ENCODE data around the gene NLRP7.

GRCh38 chr19:54882758-54883157, 64.6 kb downstream of the NLRP7 start:
- no peak for TF ChIP-seq EZH2 (IDR thresholded peaks at IDR 0.05; ENCODE audit: borderline replicate concordance, low read length)
- no peak for TF ChIP-seq CTCF (conservative IDR thresholded peaks at IDR 0.05 in 1 of 2, IDR thresholded peaks at IDR 0.05 in 1 of 2; ENCODE audit: extremely low read depth in 1 of 2, insufficient read depth in 1 of 2, low read depth in 1 of 2, low read length in 2 of 2)
